AG09309 (cell line): ENCODE data around the gene TMED10.
"Not testable (repeated sequence)": the region's sequence is repeated elsewhere in the genome, so short reads cannot be mapped to it uniquely, and the experiment has no call there.

Source experiments
- DNase-seq: peaks from one replicate; pipeline ENCODE4 v3.0.0-alpha.2; 2010; ENCODE audit warnings: low read depth
- H3K4me3 ChIP-seq: 2 replicates; pipeline ENCODE4 v1.5.1; 2011; ENCODE audit warnings: mild to moderate bottlenecking, low read depth, low read length, moderate library complexity; ENCODE audit not compliant: control insufficient read depth
- TF ChIP-seq, protein P1 (sequence below): IDR thresholded peaks from 2 replicates; pipeline ENCODE4 v1.5.1; 2011; ENCODE audit warnings: mild to moderate bottlenecking, low read depth, low read length, inconsistent platforms; ENCODE audit not compliant: insufficient read depth, control insufficient read depth; ENCODE audit errors: missing control alignments

TMED10 gene

GRCh38 chr14:75156901-75157300, 19.5 kb downstream of the TMED10 start:
- TF ChIP-seq, protein P1, sequence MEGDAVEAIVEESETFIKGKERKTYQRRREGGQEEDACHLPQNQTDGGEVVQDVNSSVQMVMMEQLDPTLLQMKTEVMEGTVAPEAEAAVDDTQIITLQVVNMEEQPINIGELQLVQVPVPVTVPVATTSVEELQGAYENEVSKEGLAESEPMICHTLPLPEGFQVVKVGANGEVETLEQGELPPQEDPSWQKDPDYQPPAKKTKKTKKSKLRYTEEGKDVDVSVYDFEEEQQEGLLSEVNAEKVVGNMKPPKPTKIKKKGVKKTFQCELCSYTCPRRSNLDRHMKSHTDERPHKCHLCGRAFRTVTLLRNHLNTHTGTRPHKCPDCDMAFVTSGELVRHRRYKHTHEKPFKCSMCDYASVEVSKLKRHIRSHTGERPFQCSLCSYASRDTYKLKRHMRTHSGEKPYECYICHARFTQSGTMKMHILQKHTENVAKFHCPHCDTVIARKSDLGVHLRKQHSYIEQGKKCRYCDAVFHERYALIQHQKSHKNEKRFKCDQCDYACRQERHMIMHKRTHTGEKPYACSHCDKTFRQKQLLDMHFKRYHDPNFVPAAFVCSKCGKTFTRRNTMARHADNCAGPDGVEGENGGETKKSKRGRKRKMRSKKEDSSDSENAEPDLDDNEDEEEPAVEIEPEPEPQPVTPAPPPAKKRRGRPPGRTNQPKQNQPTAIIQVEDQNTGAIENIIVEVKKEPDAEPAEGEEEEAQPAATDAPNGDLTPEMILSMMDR = no peak
- DNase-seq = no peak
- H3K4me3 ChIP-seq = no peak overlapping the region

- TF ChIP-seq, protein P1 = no peak
- no peak overlapping the region for H3K4me3 ChIP-seq
- no peak for DNase-seq
Measured at GRCh38 chr14:75156111-75156510, 20.3 kb downstream of the TMED10 start.

DNA sequence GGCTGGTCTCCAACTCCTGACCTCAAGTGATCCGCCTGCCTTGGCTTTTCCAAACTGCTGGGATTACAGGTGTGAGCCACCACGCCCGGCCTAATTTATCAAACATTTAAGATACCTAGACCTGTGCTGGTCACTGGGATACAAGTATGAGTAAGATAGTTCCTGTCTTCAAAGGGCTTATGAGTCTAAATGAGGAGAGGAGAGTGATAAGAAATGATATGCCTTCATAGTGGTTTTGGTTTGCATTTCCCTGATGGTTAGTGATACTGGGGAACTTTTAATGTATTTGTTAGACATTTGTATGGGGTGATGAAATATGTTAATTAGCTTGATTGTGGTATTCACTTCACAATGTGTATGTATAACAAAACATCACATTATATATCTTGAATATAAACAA, 21.2 kb downstream of the TMED10 start:
- H3K4me3 ChIP-seq = no peak overlapping the region
- TF ChIP-seq, protein P1 = no peak
- no peak for DNase-seq

DNA sequence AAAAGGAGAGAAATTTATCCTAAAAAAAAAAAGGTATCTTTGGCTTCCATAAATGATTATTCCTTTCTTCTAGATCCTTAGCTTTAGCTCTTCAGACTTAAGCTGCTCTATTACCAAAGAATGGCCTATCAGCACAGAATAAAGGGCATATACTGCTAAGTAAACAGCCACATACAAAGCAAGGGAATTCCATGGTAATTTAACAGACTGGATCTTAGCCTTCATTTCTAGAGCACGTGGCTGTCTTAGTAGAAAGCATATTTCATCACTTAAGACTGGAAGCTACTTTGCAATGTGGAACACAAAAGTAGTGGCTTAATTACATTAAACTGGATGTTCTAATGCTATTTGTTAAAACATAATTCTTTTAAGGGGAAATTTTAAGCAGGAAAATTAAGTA, 23.1 kb downstream of the TMED10 start:
- TF ChIP-seq, protein P1 = no peak
- DNase-seq = no peak
- H3K4me3 ChIP-seq = no peak overlapping the region

GRCh38 chr14:75151851-75152250, 24.6 kb downstream of the TMED10 start:
- H3K4me3 ChIP-seq = no peak overlapping the region
- TF ChIP-seq, protein P1 = no peak
- DNase-seq = no peak

- not testable (repeated sequence) for H3K4me3 ChIP-seq, DNase-seq
Measured at GRCh38 chr14:75150637-75151036, 25.8 kb downstream of the TMED10 start.

- TF ChIP-seq, protein P1 = no peak
- DNase-seq = no peak
- no peak overlapping the region for H3K4me3 ChIP-seq
Measured at GRCh38 chr14:75150150-75150549, 26.3 kb downstream of the TMED10 start.
